Stimulated activated CD8-positive, alpha-beta memory T cell treated with anti-CD3 and anti-CD28 coated beads, Interleukin-4, amount 100 ng/mL, for 24 hours (primary cell): ENCODE measurements around the gene ZBTB34.

Experiments
- DNase-seq: peaks from one replicate; pipeline ENCODE4 v3.0.0-alpha.2; 2020; ENCODE audit warnings: low read depth

The ZBTB34 gene

DNA sequence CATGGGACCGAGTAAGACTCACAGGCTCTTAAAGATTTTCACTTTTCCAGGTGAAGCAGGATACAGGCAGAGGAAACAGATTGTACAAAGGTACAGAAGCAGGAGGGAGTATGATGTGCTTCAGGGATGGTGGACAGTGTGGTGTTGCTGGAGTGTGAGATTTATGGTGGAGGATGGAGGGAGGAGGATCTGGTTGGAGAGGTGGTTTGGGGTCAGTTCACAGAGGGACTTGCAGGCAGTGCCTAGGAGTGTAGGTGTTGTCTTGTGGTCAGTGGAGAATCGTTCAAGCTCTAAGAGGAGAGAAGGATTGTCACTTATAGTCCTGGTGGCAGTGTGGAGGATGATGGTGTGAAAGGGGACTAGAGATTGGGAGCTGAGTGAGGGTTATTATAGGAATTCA is 65.9 kb downstream of the ZBTB34 start:
- DNase-seq, result no peak

DNA sequence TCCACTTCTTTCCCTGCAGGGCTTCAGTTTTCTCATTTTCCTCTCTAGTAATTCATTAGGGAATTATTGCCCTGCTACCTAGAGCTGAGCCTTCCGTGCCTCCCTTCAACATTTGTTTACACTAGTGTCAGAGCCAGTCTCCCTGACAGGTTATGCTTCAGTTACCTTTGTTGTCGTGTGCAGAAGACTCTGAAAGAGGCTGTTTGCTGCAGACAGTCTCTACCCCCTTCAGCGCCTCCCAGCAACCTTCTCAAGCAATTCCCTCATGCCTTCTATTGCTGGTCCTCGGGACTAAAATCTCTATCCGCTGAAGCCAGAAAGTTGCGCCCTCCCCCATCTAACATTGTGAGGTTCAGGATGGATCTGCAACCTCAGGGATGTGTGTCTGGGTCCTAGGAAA is 67.0 kb downstream of the ZBTB34 start:
- no peak for DNase-seq

DNA sequence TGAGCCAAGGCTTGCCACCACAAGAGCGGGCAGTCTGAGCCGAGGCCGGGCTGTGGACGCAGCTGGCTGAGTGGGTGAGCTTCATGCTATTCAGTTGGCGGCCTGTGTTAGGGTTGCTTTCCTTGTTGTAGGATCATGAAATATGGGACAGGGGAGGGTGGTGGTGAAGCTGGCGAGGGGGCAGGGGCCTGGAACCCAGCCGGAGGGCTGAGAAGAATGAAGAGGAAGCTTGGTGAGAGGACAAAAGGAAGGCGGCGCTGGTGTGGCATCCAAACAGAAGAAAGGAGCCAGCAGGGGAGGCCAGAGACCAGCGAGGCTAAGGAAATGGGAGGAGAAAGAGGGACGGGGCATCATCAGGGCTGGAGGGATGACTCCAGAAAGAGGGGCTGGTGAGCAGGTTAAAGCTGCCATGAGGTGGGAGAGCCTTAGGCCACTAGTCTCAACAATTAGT is 72.5 kb downstream of the ZBTB34 start:
- no peak for DNase-seq

DNA sequence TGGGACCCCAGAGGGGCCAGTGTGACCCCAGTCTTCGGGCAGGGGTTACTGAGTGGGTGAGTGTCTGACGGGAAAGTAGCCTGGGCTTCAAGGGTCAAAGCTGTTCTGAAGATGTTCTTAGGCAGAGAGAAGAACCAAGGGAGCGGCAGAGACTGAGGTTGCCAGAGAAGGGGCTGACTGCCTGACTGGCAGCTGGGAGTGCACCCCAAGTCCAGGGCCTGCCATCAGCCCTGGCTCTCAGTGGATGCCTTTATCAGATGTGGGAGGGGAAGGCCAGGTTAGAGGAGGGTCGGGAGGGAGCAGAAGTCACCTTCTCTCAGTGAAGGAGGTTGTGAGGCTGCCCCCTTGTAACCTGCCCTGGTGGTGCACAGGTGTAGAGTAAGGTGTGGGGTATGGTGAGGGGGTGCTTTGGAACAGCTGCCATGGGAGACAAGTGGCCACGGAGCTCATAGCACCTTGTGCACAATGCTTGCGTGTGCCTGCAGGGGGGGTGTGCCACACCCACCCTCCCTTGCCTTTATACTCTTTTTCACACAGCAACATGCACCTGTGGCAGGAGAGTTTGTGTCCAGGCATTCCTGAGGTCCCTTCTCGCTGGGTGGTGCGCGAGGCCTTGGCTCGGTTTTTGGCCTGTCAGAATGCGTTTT is 73.0 kb downstream of the ZBTB34 start:
- DNase-seq, result no peak

DNA sequence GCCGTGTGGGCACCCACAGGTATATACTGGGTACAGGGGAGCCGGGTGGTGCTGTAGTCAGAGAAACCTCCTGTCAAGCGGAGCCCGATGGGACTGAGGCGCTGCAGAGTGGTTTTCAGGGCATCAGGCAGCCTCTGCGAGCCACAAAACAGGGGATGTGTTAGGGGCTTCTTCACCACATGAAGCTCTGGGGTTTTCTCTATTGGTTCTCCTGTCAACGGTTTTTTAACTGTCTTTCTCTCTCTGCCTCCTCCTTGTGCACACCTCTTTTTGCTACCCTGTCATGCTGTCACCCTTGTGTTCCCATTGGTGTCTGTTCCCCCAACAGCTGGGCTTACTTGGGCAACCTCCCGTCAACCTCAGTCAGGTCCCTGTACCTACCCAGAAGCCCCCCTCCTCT is 74.0 kb downstream of the ZBTB34 start:
- no peak for DNase-seq
